HTR-8/SVneo (cell line): ENCODE data around the gene ACIN1.

Source experiments
- DNase-seq: peaks from one replicate; pipeline ENCODE4 v3.0.0; 2011; ENCODE audit warnings: low spot score, mixed read lengths; ENCODE audit not compliant: insufficient read length
- FAIRE-seq: peaks from 2 replicates; lab custom pipeline; 2011; peaks lifted over from hg19 to GRCh38; lab: Jason Lieb, UNC

Gene ACIN1

DNA sequence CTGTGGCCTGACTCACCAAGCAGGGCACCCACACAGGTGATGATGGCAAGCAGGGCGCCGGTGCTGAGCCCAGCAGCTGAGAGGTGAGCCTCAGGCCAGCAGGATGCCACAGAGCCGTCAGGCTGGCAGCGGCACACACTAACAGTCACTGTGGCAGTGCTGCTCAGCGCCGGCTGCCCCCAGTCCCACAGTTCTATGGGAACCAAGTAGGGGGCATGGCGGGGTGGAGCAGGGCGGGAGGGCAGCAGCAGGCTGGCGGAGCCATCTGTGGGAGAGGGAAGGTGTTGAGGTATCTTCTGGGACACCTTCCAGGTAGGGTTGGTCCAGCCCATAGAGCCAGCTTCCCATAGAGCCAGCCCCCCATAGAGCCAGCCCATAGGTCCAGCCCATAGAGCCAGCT, 45.9 kb downstream of the ACIN1 start:
- FAIRE-seq = no peak

DNA sequence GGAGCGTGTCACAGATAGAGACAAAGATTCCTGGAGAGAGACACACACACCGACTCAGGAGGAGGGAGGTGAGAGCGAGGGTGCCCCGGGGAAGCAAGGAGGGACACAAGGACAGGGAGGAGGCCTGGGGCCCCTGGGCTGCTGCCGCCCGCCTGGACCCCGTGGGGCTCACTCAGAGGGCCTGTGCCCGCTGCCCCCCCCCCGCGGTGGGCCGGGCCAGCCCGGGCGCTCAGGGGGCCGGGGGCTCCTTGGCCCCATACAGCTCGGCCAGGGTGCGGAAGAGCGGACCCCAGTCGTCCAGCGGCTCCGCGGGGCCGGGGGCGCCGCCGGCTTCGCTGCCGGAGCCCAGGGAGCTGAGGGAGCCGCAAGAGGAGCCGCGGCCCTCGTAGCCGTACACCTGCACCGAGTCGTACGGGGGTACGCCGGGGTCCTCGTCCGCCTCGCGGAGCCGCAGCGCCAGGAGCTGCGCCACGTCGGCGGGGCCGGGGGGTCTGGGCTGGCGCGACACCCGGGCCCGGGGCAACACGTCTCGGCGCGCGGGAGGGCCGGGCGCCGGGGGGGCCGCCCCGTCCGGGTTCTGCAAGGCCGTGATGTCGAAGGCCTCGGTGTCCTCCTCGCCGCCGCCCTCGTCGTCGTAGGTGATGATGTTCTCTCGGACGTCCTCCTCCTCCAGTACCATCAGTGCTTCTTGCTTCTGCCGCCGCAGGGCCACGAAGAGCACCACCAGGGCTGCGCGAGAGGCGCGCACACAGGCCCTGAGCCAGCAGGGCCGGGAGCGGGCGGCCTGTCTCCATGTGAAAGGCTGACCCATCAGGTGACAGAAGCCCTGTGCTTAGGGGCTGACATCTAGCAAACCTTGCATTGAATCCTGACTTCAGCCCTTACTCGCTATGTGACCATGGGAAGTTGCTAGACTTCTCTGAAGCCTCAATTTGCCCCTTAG, 46.9 kb downstream of the ACIN1 start:
- no peak for FAIRE-seq
- no peak for DNase-seq

More for the DNA sequence above, 45.9 kb downstream of the ACIN1 start:
- DNase-seq = no peak

DNA sequence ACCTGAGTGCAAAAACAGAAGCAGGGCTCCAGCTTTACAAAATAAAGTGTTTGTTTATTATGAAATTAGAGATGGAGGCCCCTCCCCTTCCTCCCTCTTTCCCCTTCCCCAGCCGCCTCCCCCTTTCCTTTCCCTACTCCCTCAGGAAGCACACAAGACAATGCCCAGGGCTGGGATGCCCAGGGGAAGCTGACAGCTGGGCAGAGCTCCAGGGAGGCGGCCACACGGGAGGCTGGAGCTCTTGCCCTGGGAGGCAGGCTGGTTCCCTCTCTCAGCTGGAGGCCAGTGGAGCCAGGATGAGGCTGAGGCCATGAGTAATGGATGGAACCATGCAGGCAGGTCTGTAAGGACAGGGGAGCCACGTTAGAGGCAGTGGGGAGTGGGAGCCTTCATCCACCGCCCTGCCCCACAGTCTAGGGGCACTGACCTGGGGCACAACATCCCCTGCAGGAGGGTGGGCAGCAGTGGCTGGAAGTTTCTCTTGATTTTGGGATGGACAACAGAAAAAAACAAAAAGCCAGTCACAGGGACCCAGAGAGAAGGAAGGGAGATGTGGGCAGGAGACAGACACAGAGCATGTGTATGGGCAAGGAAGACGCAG, 47.8 kb downstream of the ACIN1 start:
- DNase-seq = no peak
- FAIRE-seq = no peak

DNA sequence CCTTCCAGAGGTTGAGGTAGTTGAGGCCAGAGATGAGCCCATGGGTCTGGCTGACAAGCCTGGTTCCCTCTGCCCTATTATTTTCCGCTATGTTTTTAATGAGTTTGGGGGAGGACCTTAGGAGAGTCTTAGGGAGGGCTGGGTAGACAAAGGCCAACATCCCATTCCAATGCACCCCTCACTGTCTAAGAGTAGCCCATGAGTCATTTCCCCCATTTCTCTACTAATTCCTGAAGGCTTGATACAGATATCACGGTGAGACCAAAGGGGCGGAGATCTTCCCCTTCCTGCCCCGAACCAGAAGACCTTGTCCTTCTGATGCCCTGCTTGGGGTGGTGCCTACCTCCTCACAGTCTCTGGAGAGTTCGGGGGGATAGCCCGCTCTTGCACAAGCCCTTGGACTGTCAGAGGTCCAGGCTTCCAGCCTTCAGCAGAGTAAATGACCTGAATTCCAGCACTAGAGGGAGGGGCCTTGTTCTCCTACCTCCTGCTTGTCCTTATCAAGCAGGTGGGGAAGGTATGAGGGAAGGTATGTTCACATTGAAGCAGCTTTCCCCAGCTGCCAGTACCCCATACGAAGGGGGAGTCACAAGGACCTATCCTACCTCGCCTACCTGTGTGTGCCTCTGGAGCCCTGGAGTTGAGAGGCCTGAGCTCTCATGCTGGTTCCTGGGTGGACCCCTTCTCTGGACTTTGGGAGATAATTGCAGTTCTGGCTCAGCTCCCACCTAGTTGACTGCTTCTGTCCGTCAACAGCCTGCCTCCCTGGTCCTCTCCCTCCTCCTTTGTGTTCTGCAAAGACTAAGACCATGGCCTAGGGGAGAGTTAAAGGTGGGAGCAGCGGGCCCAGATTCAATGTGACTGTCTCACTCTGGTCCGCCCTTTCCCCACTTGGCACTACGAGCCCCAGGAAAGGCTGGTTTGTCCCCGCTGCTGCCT, 49.2 kb downstream of the ACIN1 start:
- no peak for DNase-seq
- no peak for FAIRE-seq

DNA sequence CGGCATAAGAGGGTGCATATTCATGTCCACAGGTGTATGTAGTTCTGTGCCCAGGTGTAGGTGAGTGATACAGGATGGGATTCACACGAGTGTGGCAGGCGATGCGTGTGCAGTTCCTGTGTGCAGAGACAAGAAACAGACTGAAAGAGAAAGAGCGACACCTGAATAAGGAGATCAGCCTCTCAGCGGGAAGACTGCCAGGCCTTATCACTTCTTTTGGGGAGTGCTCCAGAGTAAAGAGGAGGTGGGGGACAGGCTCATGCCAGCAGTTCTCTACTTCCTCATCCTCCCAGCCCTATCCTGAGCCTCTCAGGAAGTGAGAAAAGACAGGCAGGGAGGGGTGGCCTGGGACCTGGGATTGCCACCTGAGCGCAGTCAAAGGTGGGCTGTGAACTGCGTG, 50.1 kb downstream of the ACIN1 start:
- no peak for FAIRE-seq

DNA sequence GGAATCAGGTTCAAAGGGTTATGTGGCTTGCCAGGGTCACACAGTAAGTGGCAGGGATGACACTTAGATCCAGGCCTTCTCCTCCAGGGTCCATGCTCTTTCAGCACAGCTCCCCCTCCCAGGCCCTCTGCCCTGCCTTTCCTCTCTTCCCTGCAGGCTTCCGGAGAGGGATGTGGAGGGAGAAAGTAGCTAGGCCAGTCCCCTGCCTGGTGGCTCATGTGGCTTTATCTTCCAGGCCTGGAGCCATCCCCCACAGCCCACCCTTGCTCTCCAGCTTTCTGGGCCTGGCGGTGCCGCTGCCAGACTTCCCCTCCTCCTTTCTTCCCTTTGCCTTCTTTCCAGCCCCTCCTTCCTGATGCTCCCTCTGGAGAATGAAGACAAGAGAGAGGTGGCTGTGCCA, 51.2 kb downstream of the ACIN1 start:
- no peak for FAIRE-seq
- no peak for DNase-seq

More for the DNA sequence above, 50.1 kb downstream of the ACIN1 start:
- DNase-seq = no peak

DNA sequence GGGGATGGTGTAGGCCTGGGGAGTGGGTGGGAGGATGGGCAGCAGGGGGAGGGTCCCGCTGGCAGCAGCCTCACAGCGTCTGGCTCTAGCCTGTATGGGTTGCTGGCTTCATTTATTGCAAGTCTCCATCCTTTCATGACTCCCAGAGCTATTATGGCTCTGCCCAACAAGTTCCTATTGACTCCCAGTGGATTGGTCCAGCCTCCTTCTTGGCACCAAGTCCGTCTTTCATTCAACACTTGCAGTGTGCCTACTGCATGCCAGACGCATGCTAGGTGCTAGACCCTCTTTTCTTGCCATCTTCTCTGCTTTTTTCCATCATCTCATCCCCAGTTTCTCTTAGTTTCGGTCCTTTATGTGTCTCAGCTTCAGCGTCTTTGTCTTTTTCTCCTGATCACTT, 51.8 kb downstream of the ACIN1 start:
- no peak for DNase-seq
- no peak for FAIRE-seq

DNA sequence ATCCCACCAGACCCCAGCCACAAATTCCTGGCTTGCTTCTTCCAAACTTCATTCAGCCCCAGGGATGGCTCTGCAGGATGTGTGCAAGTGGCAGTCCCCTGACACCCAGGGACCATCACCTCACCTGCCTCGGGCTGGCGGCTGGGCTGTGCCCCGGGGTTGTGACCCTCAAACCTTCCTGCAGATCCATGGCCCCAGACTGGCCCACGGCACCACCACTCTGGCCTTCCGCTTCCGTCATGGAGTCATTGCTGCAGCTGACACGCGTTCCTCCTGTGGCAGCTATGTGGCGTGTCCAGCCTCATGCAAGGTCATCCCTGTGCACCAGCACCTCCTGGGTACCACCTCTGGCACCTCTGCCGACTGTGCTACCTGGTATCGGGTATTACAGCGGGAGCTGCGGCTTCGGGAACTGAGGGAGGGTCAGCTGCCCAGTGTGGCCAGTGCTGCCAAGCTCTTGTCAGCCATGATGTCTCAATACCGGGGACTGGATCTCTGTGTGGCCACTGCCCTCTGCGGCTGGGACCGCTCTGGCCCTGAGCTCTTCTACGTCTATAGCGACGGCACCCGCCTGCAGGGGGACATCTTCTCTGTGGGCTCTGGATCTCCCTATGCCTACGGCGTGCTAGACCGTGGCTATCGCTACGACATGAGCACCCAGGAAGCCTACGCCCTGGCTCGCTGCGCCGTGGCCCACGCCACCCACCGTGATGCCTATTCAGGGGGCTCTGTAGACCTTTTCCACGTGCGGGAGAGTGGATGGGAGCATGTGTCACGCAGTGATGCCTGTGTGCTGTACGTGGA, 52.6 kb downstream of the ACIN1 start, which contains the start of gene PSMB11:
Gene PSMB11, plus strand, starts transcription at position 51 of the 804 bp plus-strand sequence. Its CDS starts 14 bp downstream, at position 65.
- DNase-seq (no peak), FAIRE-seq (no peak)

DNA sequence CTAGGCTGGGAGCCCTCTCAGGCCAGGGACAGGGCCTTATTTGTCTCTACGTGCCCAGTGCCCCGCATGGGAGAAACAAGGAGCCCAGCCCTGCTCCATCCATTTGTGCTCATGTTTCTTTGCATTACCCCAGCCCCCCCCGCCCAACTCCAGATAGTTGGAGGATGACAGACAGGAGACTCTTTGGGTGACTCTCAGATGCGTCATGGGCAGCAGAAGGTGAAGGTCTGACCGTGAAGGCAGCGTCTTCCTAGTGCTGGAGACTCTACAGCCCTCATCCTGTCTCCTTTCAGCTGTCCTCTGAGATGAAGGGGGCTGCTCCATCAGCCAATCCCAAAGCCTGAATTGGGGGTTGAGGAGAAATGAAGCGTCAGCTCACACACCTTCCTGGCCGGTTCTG, 53.2 kb downstream of the ACIN1 start:
- no peak for DNase-seq
- no peak for FAIRE-seq

DNA sequence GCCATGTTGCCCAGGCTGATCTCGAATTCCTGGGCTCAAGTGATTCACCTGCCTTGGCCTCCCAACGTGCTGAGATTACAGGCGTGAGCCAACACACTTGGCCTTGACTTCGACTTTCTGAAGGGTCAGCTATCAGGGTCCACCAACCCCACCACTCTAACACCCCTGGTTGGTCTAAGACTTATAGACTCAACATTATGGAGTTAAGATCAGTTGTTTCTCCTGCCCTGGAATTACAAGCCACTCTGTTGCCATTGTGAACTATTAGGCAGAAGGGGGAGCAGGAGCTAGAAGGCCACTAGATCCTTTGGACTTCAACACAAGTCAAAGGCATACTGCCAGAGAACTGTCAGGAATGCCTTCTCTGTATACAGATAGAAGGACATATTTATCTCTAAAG, 54.8 kb downstream of the ACIN1 start:
- FAIRE-seq = no peak

DNA sequence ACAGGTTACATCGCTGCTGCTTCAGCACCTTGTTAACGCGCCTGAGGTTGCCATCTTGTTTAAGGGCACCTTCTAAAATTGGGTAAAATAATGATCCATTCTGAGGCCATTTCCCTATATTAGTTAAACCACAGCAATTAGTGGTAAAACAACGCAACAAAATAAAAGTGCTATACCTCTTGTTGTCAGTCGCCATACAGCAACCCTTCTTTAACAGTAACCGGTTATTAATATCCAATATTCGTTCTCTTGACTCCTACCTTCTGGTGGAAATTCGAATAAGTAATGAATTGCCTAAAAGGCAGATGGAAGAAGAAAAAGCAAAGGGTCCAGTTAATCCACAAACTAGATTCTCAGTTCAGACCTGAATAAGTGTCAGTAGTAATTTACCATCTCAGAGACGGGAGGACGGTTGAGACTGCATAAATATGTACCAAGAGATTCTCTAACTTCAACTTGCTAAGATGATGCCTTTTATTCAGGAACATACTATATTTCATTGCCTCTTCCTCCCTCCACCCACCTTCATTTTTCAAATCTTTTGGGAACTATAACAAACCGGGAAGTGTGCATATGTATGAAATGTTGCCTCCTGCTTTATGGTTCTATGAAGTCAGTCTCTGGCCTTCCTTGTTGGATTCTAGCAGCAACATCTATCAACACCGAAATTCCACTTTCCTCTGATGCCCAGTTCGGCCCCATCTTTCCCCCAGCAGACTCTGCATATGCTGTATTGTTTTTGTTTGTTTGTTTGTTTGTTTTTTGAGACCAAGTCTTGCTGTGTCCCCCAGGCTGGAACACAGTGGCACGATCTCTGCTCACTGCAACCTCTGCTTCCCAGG, 59.4 kb downstream of the ACIN1 start:
- FAIRE-seq = no peak
- DNase-seq = no peak

More for the DNA sequence above, 54.8 kb downstream of the ACIN1 start:
- no peak for DNase-seq

DNA sequence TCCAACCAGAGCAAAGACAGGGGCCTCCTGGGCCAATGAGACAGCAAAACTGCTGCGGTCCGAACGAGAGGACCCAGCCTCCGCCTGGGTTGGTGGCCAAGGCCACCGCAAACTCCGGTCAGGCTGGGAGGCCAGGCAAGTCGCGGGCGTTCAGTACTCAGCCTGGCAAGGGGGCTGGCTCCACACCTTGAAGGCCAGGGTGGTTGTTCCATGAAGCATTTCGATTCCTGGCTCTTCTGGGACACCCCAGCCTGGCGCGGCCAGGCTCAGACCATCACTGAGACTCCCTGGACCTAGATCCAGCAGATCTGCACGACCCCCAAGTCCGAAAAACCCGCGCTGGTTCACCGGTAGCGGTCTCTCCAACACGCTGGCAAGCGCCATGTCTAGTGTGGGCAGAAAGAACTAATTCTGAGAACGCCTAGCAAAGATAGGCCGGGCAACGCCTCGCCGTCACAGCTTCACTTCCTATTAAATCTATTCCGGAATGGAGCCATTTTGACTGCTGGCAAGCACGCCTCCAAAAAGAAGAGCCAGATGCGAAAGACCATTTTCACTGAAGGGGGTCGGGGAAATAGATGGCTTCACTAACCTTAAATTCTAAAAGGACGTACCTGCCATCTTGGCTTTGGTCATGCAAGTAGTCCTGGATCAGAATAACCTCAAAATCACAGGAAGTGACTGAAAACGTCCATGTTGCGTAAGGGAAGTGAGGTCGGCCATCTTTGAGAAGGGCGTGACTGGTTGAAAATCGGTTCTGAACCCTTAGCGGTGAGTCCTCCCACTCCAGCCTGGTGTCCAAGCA, 60.2 kb downstream of the ACIN1 start, which contains the start of gene PSMB5:
Gene PSMB5, minus strand, starts transcription at position 403 of the 805 bp plus-strand sequence. Its CDS starts 19 bp downstream, at position 384.
- DNase-seq (peak; percentile 88), FAIRE-seq (no peak)

DNA sequence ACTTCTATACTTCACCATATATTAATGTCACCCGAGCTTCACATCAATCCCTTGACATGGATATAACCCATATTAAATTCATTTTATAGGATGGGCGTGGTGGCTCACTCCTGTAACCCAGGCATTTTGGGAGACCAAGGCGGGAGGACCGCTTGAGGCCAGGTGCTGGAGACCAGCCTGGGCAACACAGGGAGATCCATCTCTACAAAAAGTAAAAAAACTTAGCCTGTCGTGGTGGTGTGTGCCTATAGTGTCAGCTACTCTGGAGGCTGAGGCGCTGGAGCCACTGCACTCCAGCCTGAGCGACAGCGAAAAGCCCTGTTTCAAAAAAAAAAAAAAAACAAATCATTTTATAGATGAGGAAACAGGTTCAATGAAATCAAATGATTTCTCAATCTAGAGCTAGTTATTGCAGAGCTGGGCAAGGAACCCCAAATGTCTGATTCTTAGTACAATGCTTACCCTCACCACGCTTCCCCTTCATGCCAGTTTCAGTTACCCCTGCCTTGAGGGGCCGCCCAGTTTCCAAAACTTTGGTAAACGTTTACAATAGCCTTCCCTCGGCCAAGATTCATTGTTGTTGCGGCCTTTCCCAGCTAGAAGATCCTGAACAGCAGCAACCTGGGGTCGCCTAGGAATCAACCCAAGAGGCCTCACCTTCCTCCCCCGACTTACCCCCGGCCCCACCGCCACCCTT, 61.0 kb downstream of the ACIN1 start:
- FAIRE-seq (no peak), DNase-seq (no peak)

DNA sequence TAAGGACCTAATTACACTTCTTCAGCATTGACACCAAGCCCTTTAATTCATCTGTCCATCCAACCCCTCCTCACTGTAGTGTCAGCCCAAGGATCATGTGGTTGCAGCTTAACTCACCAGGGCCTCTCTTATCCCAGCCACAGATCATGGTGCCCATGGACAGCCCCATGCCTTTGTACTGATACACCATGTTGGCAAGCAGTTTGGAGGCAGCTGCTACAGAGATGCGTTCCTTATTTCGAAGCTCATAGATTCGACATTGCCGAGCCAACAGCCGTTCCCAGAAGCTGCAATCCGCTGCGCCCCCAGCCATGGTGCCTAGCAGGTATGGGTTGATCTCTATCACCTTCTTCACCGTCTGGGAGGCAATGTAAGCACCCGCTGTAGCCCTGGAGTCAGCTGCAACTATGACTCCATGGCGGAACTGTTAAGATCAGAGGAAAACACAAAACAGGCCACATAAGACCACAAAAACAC, 61.6 kb downstream of the ACIN1 start:
- DNase-seq (no peak), FAIRE-seq (no peak)

DNA sequence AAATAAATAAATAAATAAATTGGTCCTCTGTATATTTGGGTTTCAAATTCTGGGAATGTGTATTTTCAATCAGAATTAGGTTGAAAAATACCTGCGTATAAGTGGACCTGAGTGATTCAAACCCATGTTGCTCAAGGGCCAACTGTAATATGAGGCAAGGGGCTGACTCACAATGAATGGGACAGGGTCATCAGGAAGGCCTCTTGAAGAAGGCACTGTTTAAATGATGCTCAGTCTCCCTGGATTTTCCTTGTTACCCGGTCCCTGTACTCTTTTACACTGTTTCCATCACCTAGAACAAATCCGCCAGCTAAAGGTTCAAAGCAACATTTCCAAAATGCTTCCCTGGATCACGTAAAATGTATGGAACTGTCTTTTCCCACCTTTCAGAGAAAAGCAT, 64.0 kb downstream of the ACIN1 start:
- FAIRE-seq = no peak
- no peak for DNase-seq

DNA sequence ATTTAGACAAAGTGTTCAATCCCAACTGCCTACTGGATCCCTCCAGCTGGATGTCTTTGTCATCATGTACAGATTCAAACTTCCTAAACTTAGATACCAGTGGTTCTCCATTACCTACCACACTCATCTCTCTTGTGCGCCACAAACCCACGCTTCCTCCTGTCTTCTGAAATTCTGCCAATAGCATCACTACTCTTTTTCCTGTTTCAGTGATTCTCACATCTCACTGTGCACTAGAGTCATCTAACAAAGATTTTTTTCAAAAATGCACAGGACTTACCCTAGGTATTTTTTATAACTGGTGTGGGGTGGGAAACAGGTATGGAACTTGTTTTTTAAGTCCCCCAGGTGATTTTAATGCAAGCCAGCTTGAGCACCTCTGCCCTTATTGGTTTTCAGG, 66.1 kb downstream of the ACIN1 start:
- no peak for DNase-seq
- no peak for FAIRE-seq
